ENCODE results near the gene AGBL1. TPM values are rescaled to one million over a fixed set of nuclear protein-coding genes. Genes with fewer than 3 reads are reported as not detected.

Gene AGBL1
- total RNA-seq, 1 donor from 2014 or later = 4.8 TPM

GRCh38 chr15:86802244-86802643 lies 722.6 kb downstream of the AGBL1 start:
- DNase-seq (ENCODE audit: low spot score) = no peak

GRCh38 chr15:86804406-86804805 lies 724.7 kb downstream of the AGBL1 start:
- no peak for DNase-seq (ENCODE audit: low spot score)

- no peak for DNase-seq (ENCODE audit: low spot score)
Observed at GRCh38 chr15:86810329-86810728, 730.7 kb downstream of the AGBL1 start.

GRCh38 chr15:86813892-86814291 lies 734.2 kb downstream of the AGBL1 start:
- DNase-seq (ENCODE audit: low spot score) = no peak

- no peak for DNase-seq (ENCODE audit: low spot score)
Observed at GRCh38 chr15:86829245-86829644, 749.6 kb downstream of the AGBL1 start.

- DNase-seq (ENCODE audit: low spot score) = no peak
Observed at GRCh38 chr15:86830304-86830703, 750.6 kb downstream of the AGBL1 start.

- no peak for DNase-seq (ENCODE audit: low spot score)
Observed at GRCh38 chr15:86833595-86833994, 753.9 kb downstream of the AGBL1 start.

GRCh38 chr15:86834115-86834863 lies 754.6 kb downstream of the AGBL1 start:
- DNase-seq (ENCODE audit: low spot score) = no peak

- peak; percentile 11 for DNase-seq (ENCODE audit: low spot score)
Observed at GRCh38 chr15:86837294-86838061, 757.8 kb downstream of the AGBL1 start.

GRCh38 chr15:86839502-86839901 lies 759.8 kb downstream of the AGBL1 start:
- DNase-seq (ENCODE audit: low spot score) = no peak

- DNase-seq (ENCODE audit: low spot score) = no peak
Observed at GRCh38 chr15:86840996-86841395, 761.3 kb downstream of the AGBL1 start.

- DNase-seq (ENCODE audit: low spot score) = no peak
Observed at GRCh38 chr15:86842199-86842598, 762.5 kb downstream of the AGBL1 start.

GRCh38 chr15:86846036-86846435 lies 766.4 kb downstream of the AGBL1 start:
- DNase-seq (ENCODE audit: low spot score) = no peak

GRCh38 chr15:86849136-86849535 lies 769.5 kb downstream of the AGBL1 start:
- no peak for DNase-seq (ENCODE audit: low spot score)

- no peak for DNase-seq (ENCODE audit: low spot score)
Observed at GRCh38 chr15:86849558-86850285, 770.1 kb downstream of the AGBL1 start.

GRCh38 chr15:86850939-86851338 lies 771.3 kb downstream of the AGBL1 start:
- no peak for DNase-seq (ENCODE audit: low spot score)

GRCh38 chr15:86852741-86853140 lies 773.1 kb downstream of the AGBL1 start:
- no peak for DNase-seq (ENCODE audit: low spot score)

- no peak for DNase-seq (ENCODE audit: low spot score)
Observed at GRCh38 chr15:86854176-86854575, 774.5 kb downstream of the AGBL1 start.

- peak; percentile 37 for DNase-seq (ENCODE audit: low spot score)
Observed at GRCh38 chr15:86855307-86856291, 775.9 kb downstream of the AGBL1 start.

- no peak for DNase-seq (ENCODE audit: low spot score)
Observed at GRCh38 chr15:86857701-86858100, 778.0 kb downstream of the AGBL1 start.

Measured in umbilical cord (tissue), 2 donors.